ENCODE measurements around the gene CAMK2N2.
A peak's percentile ranks its signal among the peaks of the same experiment; 100 is the strongest.
"Not testable (repeated sequence)": the region's sequence is repeated elsewhere in the genome, so short reads cannot be mapped to it uniquely, and the experiment has no call there.

CAMK2N2 gene

GRCh38 chr3:184272269-184272668, 10.9 kb upstream of the CAMK2N2 start:
- DNase-seq (ENCODE audit: low read depth) = no peak

DNA sequence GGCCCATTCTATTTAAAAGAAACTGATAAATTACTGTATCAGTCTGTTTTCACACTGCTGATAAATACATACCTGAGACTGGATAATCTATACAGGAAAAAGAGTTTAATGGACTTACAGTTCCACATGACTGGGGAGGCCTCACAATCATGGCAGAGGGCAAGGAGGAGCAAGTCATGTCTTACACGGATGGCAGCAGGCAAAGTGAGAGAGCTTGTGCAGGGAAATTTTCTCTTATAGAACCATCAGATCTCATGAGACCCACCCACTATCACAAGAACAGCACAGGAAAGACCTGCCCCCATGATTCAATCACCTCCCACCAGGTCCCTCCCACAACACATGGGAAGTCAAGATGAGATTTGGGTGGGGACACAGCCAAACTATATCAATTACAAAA, 5.9 kb upstream of the CAMK2N2 start:
- not testable (repeated sequence) for DNase-seq (ENCODE audit: low read depth)

- DNase-seq (ENCODE audit: low read depth) = no peak
Measured at GRCh38 chr3:184262764-184263179, 1.4 kb upstream of the CAMK2N2 start.

DNA sequence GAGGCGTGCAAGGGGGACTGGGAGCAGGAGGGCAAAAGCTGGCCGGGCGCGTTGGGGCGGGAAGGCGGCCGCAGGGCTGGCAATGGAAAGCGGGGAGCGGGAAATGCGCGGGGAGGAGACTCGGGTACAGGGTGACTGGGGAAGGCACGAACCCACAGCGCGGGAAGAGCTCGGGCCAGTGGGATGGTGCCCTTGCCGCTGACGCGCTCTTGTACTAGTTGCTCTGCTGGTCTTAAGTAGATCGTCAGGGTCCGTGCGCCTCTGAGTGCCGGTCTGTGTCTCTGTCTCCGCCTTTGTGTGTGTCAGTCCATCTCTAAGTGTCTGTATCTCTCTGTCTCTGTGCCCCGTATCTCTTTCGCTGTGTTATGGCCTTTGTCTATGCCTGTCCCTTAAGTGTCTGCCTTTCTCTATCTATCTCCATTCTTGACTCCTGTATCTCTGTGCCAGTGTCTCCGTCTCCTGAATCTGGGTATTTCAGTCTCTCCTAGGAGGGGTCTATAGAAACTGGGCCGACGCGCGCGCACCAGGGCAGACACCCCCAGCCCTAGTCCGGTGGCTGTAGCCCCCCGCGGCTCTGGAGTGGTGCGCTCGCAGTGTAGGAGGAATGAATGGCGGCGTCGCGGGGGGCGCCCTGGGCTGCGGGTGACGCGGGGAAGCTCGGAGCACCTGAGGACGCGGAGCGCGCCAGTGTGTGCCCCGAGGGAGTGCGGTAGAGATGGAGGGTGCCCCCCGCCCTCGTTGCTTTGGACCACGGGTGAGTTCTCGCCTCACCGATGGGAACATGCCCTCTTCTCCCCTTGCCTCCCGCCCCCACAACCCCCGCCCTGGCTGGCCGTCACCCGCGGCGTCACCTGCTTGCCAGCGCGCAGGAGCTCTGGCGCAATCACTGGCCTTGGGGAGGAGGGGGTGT, 756 bp upstream of the CAMK2N2 start:
- DNase-seq (ENCODE audit: low read depth) = no peak

GRCh38 chr3:184260724-184261269, 556 bp downstream of the CAMK2N2 start:
- no peak for DNase-seq (ENCODE audit: low read depth)

- DNase-seq (ENCODE audit: low read depth) = no peak
Measured at GRCh38 chr3:184259878-184260723, 1.3 kb downstream of the CAMK2N2 start.

DNA sequence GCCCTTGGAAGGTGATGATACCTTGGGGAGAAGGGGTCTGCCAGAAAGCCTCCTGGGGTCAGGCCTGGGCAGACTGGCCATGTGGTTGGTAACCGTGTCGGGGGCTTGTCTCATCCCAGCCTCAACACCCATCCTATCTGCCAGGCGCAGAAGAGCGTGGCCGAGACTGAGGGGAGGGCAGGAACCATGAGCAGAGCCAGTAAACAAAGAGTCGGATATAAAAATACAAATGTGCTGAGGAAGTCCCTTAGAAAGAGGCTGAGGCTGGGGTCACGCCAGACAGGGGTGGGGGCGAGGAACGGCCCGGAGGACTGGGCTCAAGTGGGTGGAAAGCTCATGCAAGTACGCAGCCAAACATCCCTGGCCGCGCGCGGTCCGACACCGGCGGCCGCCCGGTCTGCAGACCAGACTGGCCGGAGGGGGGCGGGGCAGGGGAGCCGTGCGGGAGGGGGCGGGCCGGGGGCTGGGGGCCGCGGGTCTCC, 1.9 kb downstream of the CAMK2N2 start:
- DNase-seq (ENCODE audit: low read depth) = no peak

GRCh38 chr3:184258926-184259325, 2.4 kb downstream of the CAMK2N2 start:
- DNase-seq (ENCODE audit: low read depth) = no peak

GRCh38 chr3:184257083-184257915, 4.1 kb downstream of the CAMK2N2 start:
- DNase-seq (ENCODE audit: low read depth) = no peak

DNA sequence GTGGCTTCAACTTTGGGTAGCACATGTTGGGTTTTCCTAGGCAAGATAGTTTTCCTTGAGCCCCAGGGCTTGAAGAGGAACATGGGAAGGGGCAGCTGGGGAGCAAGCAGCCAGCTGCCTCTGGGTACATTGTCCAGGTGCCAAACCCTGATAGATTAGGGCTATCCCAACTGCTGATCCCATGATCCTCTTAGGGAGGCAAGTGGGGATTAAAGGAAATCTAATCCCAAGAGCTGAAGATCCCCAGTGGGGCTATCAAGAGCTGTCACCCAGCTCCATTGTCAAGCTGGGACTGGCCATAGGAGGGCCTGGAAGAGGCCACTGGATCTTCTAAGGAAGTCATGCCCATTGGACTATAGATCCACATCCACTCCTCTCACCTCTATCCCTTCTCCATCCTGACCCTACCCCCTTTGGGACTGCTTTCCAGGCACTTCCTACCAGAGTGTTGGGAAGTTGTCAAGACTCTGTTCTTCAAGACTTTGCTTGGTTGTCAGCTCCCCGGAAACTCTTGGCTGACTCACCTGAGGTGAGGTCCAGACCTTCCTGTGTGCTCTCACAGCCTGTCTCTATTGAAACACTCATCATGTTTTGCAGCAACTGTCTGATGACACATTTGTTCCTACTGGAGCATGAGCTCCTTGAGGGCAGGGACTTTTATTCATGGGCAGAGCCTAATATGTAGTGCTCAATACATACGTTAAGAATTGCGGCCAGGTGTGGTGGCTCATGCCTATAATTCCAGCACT, 5.9 kb downstream of the CAMK2N2 start:
- no peak for DNase-seq (ENCODE audit: low read depth)

DNA sequence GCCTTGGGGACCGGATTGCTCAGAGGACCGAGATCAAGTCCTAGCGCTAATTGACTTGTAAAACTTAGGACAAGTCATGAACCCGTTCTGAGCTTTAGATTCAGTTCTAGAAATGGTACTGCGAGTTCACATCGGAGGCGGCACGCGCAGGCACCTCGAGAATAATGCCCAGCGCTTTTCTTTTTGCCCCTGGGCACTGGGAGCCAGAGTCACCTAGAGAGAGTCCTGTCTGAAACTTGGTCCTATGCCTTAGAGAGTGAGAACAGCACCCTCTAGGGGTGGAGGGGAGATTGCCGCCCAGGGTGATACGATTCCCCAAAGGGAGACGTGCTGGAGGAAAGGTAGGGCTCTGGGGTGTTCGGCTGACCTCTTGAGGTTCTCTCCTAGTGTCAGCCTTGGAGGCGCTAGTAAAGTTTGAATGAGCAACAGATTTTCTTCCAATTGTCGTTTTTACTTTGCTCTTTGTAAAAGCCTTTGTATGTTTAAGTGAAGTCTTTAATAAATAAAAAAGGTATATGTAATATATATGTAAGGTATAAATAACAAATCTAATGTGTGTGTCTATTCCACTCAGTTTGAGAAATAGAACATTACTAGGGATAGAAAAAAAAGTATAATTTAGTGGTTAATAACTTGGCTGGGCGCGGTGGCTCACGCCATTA, 11.1 kb downstream of the CAMK2N2 start:
- DNase-seq (ENCODE audit: low read depth) = peak; percentile 88

GRCh38 chr3:184249412-184250166, 11.8 kb downstream of the CAMK2N2 start, which contains the start of gene EEF1AKMT4:
TSS of gene EEF1AKMT4 (plus strand) at chr3:184249672. CDS start at chr3:184249695, 23 bp downstream.
- DNase-seq (ENCODE audit: low read depth) = peak; percentile 93

DNA sequence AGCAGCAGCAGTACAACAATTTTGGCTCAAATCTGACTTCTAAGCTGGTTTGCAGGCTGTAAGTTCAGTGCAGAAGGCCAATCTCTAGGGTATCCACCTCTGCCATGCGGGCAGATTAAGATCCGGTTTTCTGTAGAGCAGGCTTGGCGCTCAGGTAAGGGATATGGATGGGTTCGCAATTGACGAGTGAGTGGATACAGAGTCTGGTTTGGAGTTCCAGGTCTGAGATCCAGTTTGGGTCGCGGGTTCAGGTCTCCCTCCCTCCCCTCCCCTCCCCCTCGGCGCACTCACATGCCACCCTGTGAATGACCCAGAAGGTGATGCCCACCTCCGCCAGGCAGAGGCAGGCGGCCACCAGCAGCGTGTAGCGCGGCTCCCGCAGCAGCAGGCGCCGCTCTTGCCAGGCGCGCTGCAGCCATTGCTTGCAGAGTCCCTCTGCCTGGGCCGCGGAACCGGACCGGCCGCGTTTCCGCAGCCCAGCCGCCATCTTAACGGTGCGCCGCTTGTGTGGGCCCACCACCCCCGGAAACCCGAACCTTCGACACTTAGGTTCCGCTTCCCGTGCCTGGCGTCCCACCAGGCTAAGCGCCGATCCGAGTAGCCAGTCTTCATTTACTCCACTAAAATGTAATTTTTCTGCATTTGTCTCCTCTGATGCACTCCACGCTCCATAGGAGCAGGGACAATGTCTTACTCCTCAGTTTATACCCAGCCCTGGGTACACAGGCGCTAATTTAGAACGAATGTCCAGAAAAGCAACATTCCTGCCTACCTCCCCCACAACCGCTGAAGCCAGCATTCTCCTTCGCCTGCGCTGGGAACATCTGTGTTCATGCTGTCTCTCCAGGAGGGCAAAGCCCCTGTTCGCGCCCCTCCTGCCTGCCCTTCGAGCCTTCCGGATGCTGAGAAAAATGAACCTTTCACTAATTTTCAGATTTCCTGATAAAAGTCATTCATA, 12.6 kb downstream of the CAMK2N2 start, which contains the start of gene ALG3:
TSS of gene ALG3 (minus strand) at position 509 of the 958 bp plus-strand sequence. CDS start at position 487, 22 bp downstream.
- peak; percentile 84 for DNase-seq (ENCODE audit: low read depth)

- no peak for DNase-seq (ENCODE audit: low read depth)
Measured at GRCh38 chr3:184242297-184242685, 19.1 kb downstream of the CAMK2N2 start.

DNA sequence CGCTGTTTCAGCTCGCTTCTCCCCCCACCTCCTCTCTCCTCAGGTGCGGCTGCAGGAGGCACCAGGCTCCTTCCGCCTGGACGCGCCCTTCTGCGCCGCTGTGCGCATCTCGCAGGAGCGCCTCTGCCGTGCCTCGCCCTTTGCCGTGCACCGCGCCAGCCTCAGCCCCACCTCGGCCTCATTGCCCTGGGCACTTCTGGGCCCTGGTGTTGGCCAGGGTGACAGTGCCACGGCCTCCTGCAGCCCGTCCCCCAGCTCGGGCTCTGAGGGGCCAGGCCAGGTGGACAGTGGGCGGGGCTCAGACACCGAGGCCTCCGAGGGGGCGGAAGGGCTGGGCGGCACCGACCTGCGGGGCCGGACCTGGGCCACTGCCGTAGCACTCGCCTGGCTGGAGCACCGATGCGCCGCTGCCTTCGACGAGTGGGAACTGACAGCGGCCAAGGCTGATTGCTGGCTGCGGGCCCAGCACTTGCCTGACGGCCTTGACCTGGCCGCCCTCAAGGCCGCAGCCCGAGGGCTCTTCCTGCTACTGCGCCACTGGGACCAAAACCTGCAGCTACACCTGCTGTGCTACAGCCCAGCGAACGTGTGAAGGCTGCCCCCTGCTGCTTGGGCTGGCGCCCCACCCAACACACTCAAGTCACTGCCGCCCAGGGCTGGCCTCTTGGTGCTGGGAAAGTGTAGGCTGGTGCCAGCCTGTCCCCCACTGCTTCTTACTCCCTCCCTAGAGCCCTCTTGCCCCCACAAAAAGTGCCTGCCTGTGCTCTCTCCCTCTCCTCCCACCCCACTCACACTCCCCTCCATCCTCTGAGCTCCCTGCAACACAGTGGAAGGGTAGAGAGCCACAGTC, 19.7 kb downstream of the CAMK2N2 start:
- DNase-seq (ENCODE audit: low read depth) = no peak

- no peak for DNase-seq (ENCODE audit: low read depth)
Measured at GRCh38 chr3:184241141-184241446, 20.3 kb downstream of the CAMK2N2 start.
